Measurements from ENCODE around the gene PRRC2A. TPM values are rescaled to one million over a fixed set of nuclear protein-coding genes. Genes with fewer than 3 reads are reported as not detected.

Gene PRRC2A
- polyA plus RNA-seq, 2 of the 4 experiments (the other 2 are of a cell fraction): 28.0 to 61.1 TPM

GRCh38 chr6:31652925-31653724, 32.6 kb downstream of the PRRC2A start:
- Histone ChIP-seq H3K27ac (peak overlapping the region; percentile 91 to 99), H3K4me3 (peak overlapping the region; percentile 69), H3K9me3 (no peaks in the 10 kb centered on the region), H3K4me2 (peak overlapping the region; percentile 83), H3K4me1 (peaks cover 10% of the 10 kb centered on the region; the same call in 2 of the 3 replicates)
- ChIA-PET CTCF (interaction anchor here (0.7 to 2.4 kb wide), 6 partner anchors 8 to 177 kb away, joined by 3 to 12 read pairs (median 4); partner anchors contain the start of genes C6orf47 and DDAH2), POLR2A (interaction anchor here (0.6 to 1.8 kb wide), 7 partner anchors 9 to 112 kb away, joined by 3 to 14 read pairs (median 4); partner anchors contain the start of genes CSNK2B, DDX39B and GPANK1)
- WGBS (ENCODE audit: missing lambda C conversion rate): 17% methylated on average over 31 of the region's 37 CpGs
- ATAC-seq (peak; percentile 78 to 84), DNase-seq (ENCODE audit: low read depth in 1 of 2, low spot score in 1 of 2) (peak in 1 of 2 experiments; percentile 87), FAIRE-seq (no peak)
- TF ChIP-seq ZFP36 (IDR thresholded peaks at IDR 0.05; ENCODE audit: borderline replicate concordance, partially characterized antibody) (no peak), HDAC2 (IDR thresholded peaks at IDR 0.05) (no peak), NR3C1 (IDR thresholded peaks at IDR 0.05) (no peak), FOSL2 (IDR thresholded peaks at IDR 0.05) (no peak), FOSL2 (CRISPR knock-in tag; IDR thresholded peaks at IDR 0.05) (no peak), RAD21 (conservative IDR thresholded peaks at IDR 0.05 in 1 of 2, IDR thresholded peaks at IDR 0.05 in 1 of 2) (no peak), RARB (CRISPR knock-in tag; IDR thresholded peaks at IDR 0.05) (no peak), BCL3 (IDR thresholded peaks at IDR 0.05) (0 out of 3 replicates have a peak, but pooled peaks have one; percentile 18), BHLHE40 (IDR thresholded peaks at IDR 0.05; ENCODE audit: low read depth, low read length) (no peak), MAX (IDR thresholded peaks at IDR 0.05) (peak; percentile 50; the same call in 1 of the 2 replicates), MAFK (IDR thresholded peaks at IDR 0.05; ENCODE audit: partially characterized antibody) (no peak), CHD2 (IDR thresholded peaks at IDR 0.05; ENCODE audit: low read length, partially characterized antibody) (no peak), RCOR1 (IDR thresholded peaks at IDR 0.05; ENCODE audit: low read depth, low read length) (no peak), HOXA7 (CRISPR knock-in tag; IDR thresholded peaks at IDR 0.05) (peak; percentile 5; the same call in 1 of the 2 replicates), ZC3H11A (IDR thresholded peaks at IDR 0.05) (no peak), MYC (IDR thresholded peaks at IDR 0.05; ENCODE audit: borderline replicate concordance, low read length) (no peak), EHMT2 (IDR thresholded peaks at IDR 0.05; ENCODE audit: low read depth) (no peak), NFE2L2 (conservative IDR thresholded peaks at IDR 0.05; ENCODE audit: low read length) (no peak), EP300 (IDR thresholded peaks at IDR 0.05) (no peak), CBX8 (IDR thresholded peaks at IDR 0.05) (no peak), CHD4 (IDR thresholded peaks at IDR 0.05; ENCODE audit: borderline replicate concordance) (no peak), ELK1 (IDR thresholded peaks at IDR 0.05; ENCODE audit: low read depth, low read length) (no peak), POLR2AphosphoS2 (conservative IDR thresholded peaks at IDR 0.05; ENCODE audit: low read length) (no peak), JUN (IDR thresholded peaks at IDR 0.05) (peak in 1 of 2 experiments; percentile 10; a peak in 1 of 5 replicates), TP53 (CRISPR knock-in tag; IDR thresholded peaks at IDR 0.05) (no peak), FOSB (CRISPR knock-in tag; IDR thresholded peaks at IDR 0.05) (no peak), MAZ (IDR thresholded peaks at IDR 0.05; ENCODE audit: borderline replicate concordance, low read depth, low read length) (no peak), HOXB13 (CRISPR knock-in tag; IDR thresholded peaks at IDR 0.05; ENCODE audit: low read depth) (no peak), SREBF2 (IDR thresholded peaks at IDR 0.05) (no peak), PHF8 (IDR thresholded peaks at IDR 0.05; ENCODE audit: borderline replicate concordance, low read depth) (peak; percentile 9; the same call in 1 of the 2 replicates), CEBPB (IDR thresholded peaks at IDR 0.05) (no peak), HMGXB4 (CRISPR knock-in tag; IDR thresholded peaks at IDR 0.05; ENCODE audit: borderline replicate concordance) (no peak), RFX5 (IDR thresholded peaks at IDR 0.05) (no peak), ESRRA (IDR thresholded peaks at IDR 0.05; ENCODE audit: borderline replicate concordance, low read length) (no peak), NPAS2 (CRISPR knock-in tag; IDR thresholded peaks at IDR 0.05; ENCODE audit: borderline replicate concordance) (no peak)
